ENCODE data around the gene SLC15A4.

Gene SLC15A4

DNA sequence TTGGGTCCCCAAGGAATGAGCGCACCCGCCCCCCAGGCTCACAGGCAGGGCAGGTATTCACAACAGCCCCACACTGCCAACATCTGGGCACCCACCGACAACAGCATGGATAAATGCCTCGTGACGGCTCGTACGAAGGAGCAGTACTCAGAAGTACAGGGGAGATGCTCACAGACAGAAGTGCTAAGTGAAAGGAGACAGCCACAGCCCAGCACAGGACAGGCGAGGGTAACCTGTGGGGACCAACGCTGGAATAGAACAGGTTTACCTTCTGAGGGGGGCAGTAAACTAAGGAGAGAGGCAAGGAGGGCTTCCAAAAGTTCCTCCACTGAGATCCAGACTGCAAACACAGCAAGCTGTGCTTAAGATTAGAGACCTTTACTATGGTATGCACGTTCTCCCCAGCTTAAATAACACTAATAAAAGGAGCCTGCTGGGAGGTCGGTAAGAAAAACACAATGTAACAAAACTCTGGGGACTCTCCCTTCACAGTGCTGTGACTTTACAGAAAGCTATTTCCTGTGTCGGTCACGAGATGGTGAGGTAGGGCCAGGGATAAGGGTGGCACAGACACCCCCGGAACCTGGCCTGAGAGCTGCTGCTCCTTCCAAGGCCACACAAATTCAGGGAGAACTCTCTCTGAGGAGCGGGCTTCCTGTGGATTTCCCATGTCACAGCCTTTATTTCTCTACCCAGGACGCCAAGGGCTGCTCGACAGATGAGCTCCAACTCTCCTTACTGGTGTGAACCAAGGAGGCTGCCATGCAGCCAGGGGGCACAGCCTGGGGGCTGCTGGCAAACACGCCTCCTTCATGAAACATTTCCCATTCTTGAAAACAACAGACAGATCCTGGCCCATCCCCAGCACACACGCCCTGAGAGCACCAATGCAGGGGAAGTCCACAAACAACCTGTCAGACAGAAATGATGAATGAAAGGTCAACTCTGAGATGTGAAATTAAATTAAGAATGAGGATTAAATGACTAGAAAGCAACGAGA lies 26.3 kb downstream of the SLC15A4 start:
- H3K27me3 ChIP-seq = no peaks in the 10 kb centered on the region
- DNase-seq = no peak
- no peaks in the 10 kb centered on the region for H3K9me3 ChIP-seq
- peaks cover 64% of the 10 kb centered on the region for H3K36me3 ChIP-seq
- no peak overlapping the region for H3K4me3 ChIP-seq (ENCODE audit: low read depth, low read length)
- H3K4me1 ChIP-seq = no peaks in the 10 kb centered on the region
- TF ChIP-seq, protein P1, sequence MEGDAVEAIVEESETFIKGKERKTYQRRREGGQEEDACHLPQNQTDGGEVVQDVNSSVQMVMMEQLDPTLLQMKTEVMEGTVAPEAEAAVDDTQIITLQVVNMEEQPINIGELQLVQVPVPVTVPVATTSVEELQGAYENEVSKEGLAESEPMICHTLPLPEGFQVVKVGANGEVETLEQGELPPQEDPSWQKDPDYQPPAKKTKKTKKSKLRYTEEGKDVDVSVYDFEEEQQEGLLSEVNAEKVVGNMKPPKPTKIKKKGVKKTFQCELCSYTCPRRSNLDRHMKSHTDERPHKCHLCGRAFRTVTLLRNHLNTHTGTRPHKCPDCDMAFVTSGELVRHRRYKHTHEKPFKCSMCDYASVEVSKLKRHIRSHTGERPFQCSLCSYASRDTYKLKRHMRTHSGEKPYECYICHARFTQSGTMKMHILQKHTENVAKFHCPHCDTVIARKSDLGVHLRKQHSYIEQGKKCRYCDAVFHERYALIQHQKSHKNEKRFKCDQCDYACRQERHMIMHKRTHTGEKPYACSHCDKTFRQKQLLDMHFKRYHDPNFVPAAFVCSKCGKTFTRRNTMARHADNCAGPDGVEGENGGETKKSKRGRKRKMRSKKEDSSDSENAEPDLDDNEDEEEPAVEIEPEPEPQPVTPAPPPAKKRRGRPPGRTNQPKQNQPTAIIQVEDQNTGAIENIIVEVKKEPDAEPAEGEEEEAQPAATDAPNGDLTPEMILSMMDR (IDR thresholded peaks at IDR 0.05; ENCODE audit: low read depth, low read length) = no peak

DNA sequence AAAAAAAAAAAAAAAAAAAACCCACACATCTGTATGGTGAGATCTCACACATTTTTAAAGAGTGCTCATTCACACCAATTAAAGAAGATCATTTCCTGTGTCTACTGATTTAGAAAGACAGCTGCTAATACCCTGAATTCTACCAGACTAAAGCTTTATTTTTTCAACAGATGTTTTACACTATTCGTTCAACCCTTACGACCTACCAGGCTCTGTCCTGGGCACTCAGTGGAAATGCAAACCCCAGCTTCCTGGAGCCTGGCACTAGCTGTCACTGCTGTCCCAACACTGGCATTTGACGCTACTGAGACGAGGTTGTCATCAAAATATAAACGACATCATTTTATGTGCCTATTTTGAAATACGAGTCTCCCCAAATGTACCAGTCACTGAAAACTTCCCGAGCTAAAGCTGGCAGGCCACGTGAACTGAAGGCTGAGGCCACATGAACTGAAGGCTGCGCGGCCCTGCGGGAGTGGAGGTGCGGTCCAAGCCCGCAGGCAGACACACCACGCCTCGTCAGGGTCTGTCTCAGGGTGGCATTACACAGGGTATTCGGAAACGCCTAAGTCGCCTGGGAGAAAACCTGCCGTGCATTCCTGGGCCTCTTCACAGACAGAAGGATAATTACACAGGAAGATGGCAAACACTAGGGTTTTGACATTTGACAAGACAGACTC lies 27.2 kb downstream of the SLC15A4 start:
- Histone ChIP-seq H3K36me3 (peaks cover 66% of the 10 kb centered on the region), H3K4me3 (ENCODE audit: low read depth, low read length) (no peak overlapping the region), H3K27me3 (no peaks in the 10 kb centered on the region), H3K4me1 (no peaks in the 10 kb centered on the region), H3K9me3 (no peaks in the 10 kb centered on the region)
- TF ChIP-seq, protein P1 (IDR thresholded peaks at IDR 0.05; ENCODE audit: low read depth, low read length) = no peak
- DNase-seq = no peak

DNA sequence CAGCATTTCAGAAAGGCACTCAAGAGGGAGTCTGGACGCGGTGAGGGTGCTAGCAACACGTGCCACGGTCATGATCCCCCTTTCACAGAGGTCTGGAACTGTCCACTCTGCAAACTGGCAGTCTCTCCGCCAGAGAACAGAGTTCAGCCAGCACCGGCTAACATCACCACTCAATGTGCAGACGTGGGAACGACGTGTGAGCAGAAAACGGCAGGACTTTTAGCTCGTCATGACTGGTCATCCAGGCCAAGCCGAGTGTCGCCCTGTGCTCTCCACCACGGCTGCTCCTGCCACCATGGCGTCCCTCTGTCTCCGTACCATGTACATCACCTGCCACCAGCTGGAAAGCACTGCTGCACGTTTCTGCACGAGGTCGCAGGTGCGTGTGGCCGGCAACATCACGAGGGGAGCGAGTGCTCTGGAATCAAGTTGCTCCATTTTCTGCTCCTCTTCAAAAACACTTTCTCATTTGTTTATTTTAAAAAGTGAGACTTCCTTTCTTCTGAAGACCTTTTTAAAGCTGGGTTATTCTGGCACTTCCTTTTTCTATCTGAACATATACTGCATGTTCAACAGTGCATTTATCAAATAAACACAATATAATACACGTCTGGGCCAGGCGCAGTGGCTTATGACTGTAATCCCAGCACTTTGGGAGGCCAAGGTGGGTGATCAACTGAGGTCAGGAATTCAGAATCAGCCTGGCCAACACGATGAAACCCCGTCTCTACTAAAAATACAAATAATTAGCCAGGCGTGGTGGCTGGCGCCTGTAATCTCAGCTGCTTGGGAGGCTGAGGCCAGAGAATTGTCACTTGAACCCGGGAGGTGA lies 28.0 kb downstream of the SLC15A4 start:
- TF ChIP-seq, protein P1 (IDR thresholded peaks at IDR 0.05; ENCODE audit: low read depth, low read length) = no peak
- peaks cover 69% of the 10 kb centered on the region for H3K36me3 ChIP-seq
- no peak for DNase-seq
- H3K4me3 ChIP-seq (ENCODE audit: low read depth, low read length) = no peak overlapping the region
- H3K4me1 ChIP-seq = no peaks in the 10 kb centered on the region
- no peaks in the 10 kb centered on the region for H3K27me3 ChIP-seq
- no peaks in the 10 kb centered on the region for H3K9me3 ChIP-seq

DNA sequence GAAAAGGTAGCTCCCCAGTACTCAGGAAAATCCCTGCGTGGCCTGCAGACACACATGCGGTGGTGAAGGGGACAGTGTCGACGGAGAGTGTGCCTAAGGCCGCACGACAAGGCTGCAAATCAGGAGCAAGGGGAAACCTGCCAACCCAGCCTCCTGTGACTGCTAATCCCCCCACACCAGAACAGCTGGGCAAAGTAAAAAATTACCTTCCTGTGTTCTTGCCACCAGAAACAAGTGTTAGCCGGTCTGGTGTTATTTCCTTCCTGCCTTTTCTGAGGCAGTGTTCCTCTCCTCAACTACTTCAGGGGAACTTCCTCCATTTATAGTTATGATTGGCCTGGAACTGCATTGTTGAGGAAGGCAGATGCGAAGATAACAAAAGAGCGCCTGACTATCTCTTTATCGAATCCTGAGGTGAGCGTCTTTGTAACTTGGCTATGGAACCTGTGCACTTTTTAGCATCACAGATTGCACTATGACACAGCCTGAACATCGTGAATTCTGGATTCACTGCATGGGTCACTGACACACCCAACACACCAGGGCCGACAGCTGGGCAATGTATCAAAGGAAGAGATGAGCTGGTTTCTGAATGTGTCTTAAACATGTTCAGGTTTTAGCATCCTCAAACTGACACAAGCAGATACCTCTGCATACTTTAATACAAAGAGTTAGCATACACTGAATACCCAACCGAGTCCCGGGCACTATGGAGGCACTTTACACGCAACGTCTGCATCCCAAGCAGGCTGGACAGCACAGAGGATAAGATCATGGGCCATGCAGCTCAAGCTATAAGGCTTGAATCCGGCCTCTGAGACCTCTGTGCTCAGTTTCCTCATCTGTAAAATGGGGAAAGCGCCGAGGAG lies 28.9 kb downstream of the SLC15A4 start:
- Histone ChIP-seq H3K4me3 (ENCODE audit: low read depth, low read length) (no peak overlapping the region), H3K36me3 (peaks cover 61% of the 10 kb centered on the region), H3K4me1 (no peaks in the 10 kb centered on the region), H3K9me3 (no peaks in the 10 kb centered on the region), H3K27me3 (no peaks in the 10 kb centered on the region)
- no peak for DNase-seq
- TF ChIP-seq, protein P1 (IDR thresholded peaks at IDR 0.05; ENCODE audit: low read depth, low read length) = no peak

DNA sequence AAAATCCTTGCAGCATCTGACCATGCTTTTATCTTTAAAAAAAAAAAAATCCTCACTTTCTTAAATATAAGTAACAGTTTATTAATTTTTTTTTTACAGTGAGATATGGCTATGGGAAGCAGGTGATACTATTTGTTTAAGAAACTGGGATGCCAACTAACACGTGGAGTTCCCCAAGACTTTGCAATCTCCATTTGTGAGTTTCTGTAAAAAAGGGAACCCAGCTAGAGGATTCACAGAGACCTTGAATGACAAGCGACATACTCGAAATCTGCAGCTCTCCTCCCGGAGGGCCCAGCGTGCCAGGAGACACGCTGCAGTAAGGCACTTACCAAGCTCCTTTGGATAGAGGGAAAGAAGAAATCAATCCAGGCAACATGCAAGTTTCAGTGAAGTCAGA lies 30.1 kb downstream of the SLC15A4 start:
- H3K4me1 ChIP-seq = no peaks in the 10 kb centered on the region
- TF ChIP-seq, protein P1 (IDR thresholded peaks at IDR 0.05; ENCODE audit: low read depth, low read length) = no peak
- no peaks in the 10 kb centered on the region for H3K9me3 ChIP-seq
- H3K36me3 ChIP-seq = peaks cover 52% of the 10 kb centered on the region
- H3K27me3 ChIP-seq = no peaks in the 10 kb centered on the region
- H3K4me3 ChIP-seq (ENCODE audit: low read depth, low read length) = no peak overlapping the region
- DNase-seq = no peak

Data from BE2C (cell line).